Measurements from ENCODE around the gene TNFRSF1B.

TNFRSF1B gene

DNA sequence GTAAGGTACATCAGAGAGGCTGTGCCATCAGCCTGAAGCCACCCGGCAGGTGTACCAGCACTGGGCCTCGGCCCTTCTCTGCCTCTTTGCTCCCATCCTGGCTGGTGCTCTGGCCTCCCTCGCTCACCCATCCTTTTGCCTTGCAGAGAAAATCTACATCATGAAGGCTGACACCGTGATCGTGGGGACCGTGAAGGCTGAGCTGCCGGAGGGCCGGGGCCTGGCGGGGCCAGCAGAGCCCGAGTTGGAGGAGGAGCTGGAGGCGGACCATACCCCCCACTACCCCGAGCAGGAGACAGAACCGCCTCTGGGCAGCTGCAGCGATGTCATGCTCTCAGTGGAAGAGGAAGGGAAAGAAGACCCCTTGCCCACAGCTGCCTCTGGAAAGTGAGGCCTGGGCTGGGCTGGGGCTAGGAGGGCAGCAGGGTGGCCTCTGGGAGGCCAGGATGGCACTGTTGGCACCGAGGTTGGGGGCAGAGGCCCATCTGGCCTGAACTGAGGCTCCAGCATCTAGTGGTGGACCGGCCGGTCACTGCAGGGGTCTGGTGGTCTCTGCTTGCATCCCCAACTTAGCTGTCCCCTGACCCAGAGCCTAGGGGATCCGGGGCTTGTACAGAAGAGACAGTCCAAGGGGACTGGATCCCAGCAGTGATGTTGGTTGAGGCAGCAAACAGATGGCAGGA, 24.5 kb upstream of the TNFRSF1B start:
- DNase-seq = no peak

DNA sequence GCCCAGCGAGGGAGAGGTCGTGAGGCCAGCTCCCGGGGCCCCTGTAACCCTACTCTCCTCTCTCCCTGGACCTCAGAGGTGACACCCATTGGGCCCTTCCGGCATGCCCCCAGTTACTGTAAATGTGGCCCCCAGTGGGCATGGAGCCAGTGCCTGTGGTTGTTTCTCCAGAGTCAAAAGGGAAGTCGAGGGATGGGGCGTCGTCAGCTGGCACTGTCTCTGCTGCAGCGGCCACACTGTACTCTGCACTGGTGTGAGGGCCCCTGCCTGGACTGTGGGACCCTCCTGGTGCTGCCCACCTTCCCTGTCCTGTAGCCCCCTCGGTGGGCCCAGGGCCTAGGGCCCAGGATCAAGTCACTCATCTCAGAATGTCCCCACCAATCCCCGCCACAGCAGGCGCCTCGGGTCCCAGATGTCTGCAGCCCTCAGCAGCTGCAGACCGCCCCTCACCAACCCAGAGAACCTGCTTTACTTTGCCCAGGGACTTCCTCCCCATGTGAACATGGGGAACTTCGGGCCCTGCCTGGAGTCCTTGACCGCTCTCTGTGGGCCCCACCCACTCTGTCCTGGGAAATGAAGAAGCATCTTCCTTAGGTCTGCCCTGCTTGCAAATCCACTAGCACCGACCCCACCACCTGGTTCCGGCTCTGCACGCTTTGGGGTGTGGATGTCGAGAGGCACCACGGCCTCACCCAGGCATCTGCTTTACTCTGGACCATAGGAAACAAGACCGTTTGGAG, 23.7 kb upstream of the TNFRSF1B start:
- no peak for DNase-seq

DNA sequence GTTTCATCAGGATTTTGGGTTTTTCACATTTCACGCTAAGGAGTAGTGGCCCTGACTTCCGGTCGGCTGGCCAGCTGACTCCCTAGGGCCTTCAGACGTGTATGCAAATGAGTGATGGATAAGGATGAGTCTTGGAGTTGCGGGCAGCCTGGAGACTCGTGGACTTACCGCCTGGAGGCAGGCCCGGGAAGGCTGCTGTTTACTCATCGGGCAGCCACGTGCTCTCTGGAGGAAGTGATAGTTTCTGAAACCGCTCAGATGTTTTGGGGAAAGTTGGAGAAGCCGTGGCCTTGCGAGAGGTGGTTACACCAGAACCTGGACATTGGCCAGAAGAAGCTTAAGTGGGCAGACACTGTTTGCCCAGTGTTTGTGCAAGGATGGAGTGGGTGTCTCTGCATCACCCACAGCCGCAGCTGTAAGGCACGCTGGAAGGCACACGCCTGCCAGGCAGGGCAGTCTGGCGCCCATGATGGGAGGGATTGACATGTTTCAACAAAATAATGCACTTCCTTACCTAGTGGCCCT, 23.1 kb upstream of the TNFRSF1B start:
- peak; percentile 19 for DNase-seq

DNA sequence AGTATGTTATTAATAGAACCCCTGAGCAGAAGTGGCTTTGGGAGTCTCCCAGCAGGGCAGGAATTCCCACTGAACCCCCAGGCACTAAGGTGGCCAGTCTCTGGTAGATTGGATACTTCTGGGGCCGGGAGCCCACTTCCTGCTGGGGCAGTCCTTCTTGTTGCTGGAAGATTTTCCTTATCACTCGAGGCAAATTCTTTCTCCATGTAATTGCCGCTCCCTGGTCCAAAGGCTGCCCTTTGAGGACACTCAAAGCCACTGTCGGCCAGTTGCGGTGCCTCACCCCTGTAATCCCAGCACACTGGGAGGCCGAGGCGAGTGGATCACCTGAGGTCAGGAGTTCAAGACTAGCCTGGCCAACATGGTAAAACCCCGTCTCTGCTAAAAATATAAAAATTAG, 22.6 kb upstream of the TNFRSF1B start:
- no peak for DNase-seq

DNA sequence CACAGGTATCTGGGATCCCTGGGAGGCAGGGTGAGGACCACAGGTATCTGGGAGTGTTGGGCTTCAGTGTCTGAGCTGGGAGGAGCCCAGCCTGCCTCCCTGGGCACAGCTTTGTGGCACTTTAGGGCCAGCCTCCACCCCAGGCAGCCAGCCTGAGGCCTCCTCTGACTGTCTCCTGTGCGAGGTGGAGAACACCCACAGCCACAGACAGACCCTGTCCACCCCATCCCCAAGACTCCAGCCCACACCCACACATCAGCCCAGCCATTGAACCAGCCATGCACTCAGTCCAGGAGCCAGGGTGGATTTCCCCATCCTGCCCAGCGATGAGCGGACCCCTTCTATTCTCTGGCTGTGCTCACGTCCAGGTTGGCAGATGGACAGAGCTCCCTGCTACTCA, 21.8 kb upstream of the TNFRSF1B start:
- DNase-seq = no peak

DNA sequence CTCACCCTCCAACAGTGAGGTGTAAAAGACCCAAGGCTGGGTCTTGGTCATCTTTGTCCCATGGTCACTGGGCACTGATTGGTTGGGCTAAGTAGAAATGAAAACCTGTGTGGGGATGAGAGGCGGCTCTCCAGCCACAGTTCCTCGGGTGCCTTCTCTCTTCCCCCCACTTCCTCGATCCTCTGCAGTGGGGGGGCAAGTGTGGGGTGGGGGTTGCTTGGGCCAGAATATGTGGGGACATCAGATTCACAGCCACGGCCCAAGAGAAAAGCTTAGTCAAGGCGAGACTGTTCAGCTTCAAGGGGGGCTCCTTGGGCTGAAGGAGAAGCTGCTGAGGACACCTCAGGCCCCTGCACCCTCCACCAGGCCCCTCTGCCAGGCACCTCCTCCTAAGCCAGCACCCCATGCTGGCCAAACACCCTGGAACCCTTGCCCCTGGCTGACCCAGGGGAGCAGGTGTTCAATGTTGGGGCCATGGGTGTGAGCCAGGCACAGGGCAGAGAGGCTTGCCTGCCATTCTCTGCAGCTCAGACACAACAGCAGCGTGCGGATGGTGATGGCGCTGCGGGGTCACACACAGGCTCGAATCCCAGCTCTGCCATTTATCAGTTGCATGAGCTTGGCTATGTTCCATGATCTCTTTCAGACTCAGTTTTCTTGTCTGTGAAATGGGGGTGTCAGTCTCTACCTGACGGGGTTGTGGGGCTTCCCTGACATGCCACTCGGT, 21.0 kb upstream of the TNFRSF1B start:
- no peak for DNase-seq

DNA sequence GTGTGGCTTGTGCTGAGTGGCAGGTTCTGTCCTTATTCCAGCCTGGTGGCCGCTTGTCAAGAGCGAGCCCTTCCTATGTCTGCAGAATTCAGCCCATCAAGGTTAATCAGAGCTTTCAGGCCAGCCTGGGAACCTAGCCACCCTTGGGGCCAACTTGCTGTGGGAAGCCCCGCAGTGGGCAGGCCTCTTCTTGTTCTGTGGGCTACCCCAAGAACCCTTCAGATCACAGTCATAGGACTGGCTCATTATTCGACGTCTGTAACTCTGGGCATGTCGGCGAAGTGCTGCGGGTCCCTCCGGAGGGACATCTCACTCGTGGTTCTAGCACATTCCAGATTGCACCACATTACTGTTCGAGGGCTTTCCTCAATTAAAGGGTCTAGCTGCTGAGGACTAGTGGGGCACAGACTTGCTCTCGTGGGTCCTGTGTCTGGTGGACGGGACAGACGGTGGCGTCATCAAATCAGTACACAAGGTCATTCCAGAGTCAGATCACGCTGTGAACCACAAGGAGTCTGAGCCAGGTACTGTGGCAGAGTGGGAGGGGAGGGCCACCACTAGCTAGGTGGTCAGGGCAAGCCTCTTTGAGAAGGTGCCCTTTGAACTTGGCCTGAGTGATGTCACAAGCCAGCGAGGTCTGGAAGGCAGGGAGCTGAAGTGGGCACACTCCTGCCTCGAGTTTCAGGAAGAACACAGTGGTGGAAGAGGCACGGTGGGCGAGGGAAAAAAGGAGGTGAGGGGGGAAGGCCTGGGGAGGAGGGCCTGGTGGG, 20.3 kb upstream of the TNFRSF1B start:
- no peak for DNase-seq

DNA sequence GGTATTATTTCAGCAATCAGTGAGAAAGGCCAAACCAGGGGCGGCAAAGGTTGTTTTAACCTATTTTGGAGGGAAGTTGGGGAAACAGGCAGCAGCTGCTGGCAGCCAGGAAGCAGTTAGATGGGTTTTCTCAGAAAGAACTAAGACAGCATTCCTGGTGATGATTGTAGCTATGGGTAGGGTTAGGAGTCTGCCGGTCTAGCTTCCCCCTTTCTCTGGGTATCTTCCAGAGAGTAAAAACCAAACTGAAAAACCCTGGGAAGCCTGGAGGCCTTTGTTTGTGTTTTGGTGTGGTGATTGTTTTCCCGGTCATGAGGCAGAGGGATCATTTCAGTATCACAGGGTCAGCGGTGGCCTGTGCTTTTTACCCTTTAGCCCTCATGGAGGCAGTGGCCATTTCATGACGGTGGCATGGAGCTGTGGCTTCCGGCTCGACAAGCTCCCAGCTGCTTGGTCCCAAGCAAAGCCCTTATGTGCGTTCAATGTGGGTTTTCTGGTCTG, 19.5 kb upstream of the TNFRSF1B start:
- no peak for DNase-seq

DNA sequence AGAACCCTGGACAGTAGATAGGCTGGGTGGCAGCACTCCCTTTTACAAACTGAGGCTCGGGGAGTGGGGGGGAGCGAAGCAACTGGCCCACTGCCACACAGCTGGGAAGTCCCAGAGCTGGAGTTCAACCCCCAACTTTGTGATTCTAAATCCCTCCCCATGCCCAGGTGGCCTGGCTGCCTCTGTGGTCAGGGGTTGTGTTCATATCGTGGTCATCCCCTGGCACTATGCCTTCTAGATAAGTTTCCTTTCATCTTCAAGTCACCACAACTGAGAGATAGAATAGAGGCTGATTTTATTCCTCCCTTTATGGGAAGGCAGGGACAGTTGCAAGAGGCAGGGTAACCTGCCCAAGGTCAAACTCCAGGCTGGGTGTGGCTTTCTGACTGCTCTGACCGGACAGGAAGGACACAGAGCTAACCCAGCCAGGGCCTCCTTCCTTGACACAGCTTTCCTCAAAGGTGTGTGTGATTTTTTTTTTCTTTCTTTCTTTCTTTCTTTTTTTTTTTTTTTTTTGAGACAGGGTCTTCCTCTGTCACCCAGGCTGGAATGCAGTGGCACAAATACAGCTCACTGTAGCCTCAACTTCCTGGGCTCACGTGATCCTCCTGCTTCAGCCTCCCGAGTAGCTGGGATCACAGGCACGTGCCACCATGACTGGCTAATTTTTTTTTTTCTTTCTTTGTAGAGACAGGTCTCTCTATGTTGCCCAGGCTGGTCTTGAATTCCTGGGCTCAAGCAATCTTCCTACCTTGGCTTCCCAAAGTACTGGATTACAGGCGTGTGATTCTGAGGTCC, 18.4 kb upstream of the TNFRSF1B start:
- DNase-seq = no peak

DNA sequence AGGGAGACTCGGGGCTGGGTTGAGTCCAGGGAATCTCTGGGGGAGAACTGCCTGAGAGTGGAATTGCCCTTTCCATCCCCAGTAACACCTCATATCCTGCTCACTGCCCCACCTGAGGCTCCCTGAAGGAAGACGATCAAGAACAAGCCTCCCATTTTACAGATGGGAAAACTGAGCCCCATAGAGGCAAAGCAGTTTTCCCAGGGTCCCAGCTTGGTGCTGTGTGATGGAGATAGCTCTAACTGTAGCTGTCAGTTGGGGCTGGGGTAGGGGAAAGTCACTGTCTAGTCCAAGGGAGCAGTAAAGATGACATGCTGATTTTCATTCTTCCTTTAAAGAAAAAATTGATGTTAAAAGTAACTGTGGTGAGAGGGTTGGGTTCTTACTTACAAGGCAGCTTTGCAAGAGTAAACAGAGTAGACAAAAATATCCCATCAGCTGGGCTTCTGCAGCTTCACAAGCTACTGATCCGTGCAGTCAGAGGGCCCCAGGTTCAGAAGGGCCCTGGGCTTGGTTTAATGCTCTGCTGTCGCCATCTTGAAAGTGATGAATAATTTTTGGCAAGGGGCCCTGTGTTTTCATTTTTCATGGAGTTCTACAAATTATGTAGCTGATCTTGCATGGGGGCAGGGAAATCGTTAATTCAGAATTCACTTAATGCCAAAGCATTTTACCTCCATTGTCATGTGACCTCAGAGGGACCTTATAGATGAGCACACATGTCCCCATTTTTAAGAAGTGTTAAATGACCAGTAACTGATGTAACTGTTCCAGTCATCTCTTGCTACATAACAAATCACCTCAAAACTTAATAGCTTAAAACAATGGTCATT, 17.6 kb upstream of the TNFRSF1B start:
- no peak for DNase-seq

DNA sequence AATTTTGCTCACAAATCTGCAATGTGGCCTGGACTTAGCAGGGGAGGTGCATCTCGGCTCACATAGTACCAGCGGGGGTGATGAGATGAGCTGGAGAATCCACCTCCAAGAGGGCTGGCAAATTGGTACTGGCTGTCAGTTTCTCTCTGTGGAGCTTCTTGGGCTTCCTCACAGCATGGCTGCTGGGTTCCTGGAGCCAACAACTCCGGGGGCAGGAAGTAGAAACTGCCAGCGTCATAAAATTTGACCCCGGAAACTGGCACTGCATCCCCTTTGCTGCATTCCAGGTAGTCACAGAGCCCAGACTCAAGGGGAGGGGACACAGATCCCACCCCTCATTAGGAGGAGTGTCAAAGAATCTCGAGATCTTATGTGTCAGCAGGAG, 17.0 kb upstream of the TNFRSF1B start:
- DNase-seq = no peak

DNA sequence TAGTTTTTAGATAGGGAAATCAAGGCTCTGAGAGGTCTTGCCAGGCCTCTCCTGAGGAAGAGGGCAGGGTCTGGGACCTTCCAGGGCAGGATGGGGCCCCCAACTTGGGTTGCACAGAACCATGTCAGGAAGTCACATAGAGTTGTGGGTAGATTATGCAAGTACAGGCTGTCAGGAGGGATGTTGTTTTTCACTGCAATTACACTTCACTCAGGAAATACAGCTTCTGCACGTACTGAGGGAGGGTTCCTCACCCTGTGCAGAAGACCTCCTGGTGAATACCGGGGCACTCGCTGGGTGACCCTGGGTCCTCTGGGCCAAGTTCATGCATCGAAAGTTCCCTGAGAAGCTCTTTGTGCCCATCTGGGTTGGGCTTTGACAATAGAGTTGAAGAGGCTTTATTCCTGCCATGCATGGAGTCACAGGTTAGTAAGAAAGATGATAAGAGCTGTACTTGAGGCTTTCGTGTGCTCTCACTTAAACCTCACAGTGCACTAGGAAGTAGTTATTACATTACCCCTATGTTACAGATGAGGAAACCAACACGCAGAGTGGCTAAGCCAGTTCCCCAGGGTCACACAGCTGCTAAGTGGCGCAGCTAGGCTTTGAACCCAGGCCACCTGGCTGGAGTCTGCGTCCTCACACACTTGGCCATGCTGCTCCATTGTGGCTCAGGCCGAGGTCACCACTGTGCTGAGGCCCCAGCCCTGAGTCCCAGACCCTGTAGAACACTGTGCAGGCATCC, 16.2 kb upstream of the TNFRSF1B start:
- no peak for DNase-seq

DNA sequence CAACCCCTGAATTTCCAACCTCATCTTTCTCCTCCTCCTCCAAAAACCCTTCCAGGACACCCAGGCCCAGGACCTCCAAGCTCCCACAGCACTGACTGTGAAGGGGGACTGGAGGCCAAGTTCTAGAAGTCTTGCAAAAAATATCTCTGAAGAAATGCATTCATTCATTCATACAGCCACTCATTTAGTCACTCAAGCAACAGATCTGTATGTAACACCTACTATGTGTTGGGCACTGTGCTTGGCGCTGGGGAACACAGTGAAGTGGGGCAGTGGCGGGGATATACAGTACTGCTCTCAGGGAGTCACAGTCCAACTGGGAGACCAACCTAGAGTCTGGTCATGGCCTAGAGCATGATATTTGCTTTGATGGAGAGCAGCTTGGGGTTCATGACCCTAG, 15.3 kb upstream of the TNFRSF1B start:
- no peak for DNase-seq

DNA sequence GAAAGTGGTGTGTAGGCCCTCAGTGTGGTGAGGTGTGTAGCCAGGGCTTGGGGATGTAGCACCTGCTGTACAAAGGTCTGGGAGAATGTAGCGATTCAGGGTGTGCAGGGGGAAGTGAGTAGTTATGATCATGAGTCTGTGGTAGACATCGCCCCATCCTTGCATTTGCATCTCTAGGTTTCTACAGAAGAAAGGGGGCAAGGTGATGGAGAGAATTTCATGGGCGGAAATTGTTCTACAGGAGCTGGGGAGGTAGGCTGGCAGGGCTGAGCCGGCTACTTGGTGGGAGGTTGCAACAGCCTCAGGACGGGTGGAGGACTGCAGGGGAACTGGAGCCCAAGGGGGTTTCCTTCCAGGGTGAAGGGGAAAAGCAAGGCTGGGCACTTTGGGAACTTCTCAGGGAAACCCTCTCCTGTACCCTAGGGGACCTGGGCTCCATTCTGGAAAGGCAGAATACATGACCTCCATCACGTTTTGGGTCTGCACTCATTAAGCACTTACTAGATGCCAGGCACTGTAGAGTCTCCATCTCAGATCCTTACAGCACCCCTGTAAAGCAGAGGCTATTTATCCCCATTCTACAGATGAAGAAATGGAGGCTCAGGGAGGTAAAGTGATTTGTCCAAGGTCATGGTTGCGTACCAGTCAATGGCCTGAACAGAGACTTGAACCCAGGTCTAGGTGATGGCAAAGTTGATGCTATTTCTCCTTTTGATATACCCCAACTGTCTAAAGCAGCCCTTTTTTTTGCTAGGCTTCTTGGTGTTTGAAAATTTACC, 14.5 kb upstream of the TNFRSF1B start:
- DNase-seq = no peak

DNA sequence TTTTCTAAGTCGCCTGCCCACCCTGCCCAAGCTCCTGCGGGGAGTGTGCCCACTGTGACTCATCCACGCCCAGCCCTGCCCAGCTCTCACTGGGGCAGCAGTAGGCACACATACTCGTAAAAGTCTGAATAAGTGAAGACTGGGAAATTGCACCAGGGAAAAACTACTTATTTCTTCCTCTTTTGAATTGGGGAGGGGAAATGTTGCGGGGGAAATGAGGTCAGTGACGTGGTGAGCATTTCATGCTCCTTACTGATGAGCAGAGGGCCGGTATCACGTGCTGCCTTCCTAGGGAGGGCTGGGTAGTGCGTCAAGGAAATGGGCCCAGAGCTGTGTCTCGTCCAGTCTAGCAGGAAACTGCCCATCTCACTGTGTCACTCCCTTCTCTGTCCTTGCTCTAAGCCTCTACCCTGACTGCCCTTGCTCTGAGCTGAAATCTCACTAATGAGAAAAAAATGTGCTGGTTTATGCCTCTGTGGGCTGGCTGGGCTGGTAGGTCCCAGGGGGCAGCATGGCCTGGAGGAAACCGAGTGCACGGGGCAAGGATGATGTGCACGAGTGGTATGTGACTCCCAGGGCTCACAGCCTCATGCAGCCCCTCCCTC, 13.5 kb upstream of the TNFRSF1B start:
- DNase-seq = no peak

DNA sequence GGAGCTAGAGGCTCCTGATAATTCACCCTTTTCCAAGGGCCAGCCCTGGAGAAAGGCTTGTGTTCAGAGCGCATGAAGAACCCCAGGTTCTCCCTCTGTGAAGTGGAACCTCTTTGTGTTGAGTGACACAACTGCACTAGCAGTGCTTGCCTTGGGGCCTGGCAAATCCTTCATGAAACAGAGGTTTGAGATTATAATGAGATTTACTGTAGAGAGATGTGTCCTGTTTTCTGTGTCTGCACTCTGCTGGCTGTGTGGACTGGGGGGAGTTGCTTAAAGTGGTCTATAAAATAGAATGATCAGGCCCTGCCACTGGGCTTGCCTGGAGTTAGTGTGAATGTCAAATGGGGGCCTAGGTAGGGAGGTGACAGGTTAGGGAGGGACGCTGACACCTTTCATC, 11.5 kb upstream of the TNFRSF1B start:
- no peak for DNase-seq

DNA sequence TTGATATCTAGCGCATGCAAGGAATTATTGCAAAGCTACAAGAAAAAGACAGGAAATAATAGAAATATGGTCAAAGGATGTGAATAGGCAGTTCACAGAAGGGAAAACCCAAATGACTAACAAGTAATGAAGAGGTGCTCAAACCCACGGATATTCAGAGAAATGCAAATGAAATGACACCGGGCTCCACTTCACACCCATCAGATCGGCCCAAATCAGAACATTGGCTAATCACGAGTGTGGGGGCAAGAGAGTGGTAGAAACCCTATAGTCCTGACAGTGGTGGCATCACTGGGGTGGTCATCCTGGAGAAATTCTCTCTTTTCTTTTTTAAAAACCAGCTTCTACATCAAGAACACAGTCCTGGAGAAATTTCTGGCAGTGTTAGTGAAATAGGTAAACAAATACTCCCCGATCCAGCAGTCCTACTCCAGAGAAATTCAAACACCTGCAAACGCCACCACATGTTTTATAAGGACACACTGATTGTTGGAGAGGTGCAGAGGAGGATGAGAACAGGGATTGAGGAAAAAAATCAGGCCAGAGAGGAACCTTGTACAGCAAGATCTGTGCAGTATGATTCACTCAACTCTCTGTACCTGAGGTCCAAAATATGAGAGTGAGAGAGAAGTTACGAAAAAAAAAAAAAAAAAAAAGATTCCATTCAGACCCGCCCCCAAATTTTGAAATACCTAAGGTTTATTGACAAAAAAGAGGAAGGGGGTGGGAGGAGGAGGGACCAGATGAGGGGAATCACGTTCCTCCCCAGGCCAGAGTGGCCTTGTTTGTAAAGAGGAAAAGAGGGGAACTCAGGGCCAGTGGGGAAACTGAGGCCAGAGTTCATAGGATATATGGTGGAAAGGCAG, 9.2 kb upstream of the TNFRSF1B start:
- DNase-seq = no peak
